Neural progenitor cell (in vitro differentiated cells): Measurements from ENCODE around the gene EIF6. TPM values are rescaled to one million over a fixed set of nuclear protein-coding genes. Genes with fewer than 3 reads are reported as not detected.

Experiments
- DNase-seq: peaks from one replicate; pipeline ENCODE4 v3.0.0-alpha.2; 2016; ENCODE audit warnings: low spot score
- H2AFZ ChIP-seq: fragments of 200-600 bp; sonication (generic); replicated peaks from 2 replicates; pipeline ENCODE4 v1.6.1; 2016; ENCODE audit warnings: antibody characterized with exemption
- H3F3A ChIP-seq: fragments of 200-600 bp; sonication (generic); 2 replicates; pipeline ENCODE4 v1.6.1; 2016; ENCODE audit warnings: antibody characterized with exemption, low read depth
- H3K27ac ChIP-seq: fragments of 200-600 bp; sonication (generic); 2 replicates; pipeline ENCODE4 v1.5.1; 2016; ENCODE audit warnings: mild to moderate bottlenecking
- H3K27me3 ChIP-seq: fragments of 200-600 bp; sonication (generic); 2 replicates; pipeline ENCODE4 v1.6.1; 2016; ENCODE audit warnings: mild to moderate bottlenecking, moderate library complexity
- H3K36me3 ChIP-seq: fragments of 200-600 bp; sonication (generic); 2 replicates; pipeline ENCODE4 v1.5.1; 2016
- H3K4me1 ChIP-seq: fragments of 200-600 bp; sonication (generic); 2 replicates; pipeline ENCODE4 v1.6.1; 2016; ENCODE audit warnings: mixed run types
- H3K4me2 ChIP-seq: fragments of 200-600 bp; sonication (generic); 2 replicates; pipeline ENCODE4 v1.6.1; 2016
- H3K4me3 ChIP-seq: fragments of 200-600 bp; sonication (generic); 2 replicates; pipeline ENCODE4 v1.5.1; 2016
- H3K79me2 ChIP-seq: fragments of 200-600 bp; sonication (generic); 2 replicates; pipeline ENCODE4 v1.6.1; 2016; ENCODE audit warnings: low read depth
- H3K9ac ChIP-seq: fragments of 200-600 bp; sonication (generic); 2 replicates; pipeline ENCODE4 v1.6.1; 2016
- H3K9me3 ChIP-seq: fragments of 200-600 bp; sonication (generic); 2 replicates; pipeline ENCODE4 v1.5.1; 2016; ENCODE audit warnings: low read depth
- H4K20me1 ChIP-seq: fragments of 200-600 bp; sonication (generic); 2 replicates; pipeline ENCODE4 v1.6.1; 2016; ENCODE audit warnings: low read depth
- H3K27ac Mint-ChIP-seq: 3 replicates; pipeline ENCODE4 v1.8.0; 2021; ENCODE audit warnings: mixed read lengths
- H3K27me3 Mint-ChIP-seq: 2 replicates; pipeline ENCODE4 v1.8.0; 2022; ENCODE audit warnings: low read depth, mild to moderate bottlenecking, inconsistent platforms, moderate library complexity, mixed read lengths; ENCODE audit not compliant: insufficient read depth
- H3K36me3 Mint-ChIP-seq: 3 replicates; pipeline ENCODE4 v1.8.0; 2021; ENCODE audit warnings: mixed read lengths
- H3K4me1 Mint-ChIP-seq: 3 replicates; pipeline ENCODE4 v1.8.0; 2021; ENCODE audit warnings: mixed read lengths
- H3K4me3 Mint-ChIP-seq: 3 replicates; pipeline ENCODE4 v1.8.0; 2021; ENCODE audit warnings: mild to moderate bottlenecking, moderate library complexity, mixed read lengths
- H3K9me3 Mint-ChIP-seq: 3 replicates; pipeline ENCODE4 v1.8.0; 2020; ENCODE audit warnings: mixed read lengths
- CTCF ChIP-seq: fragments of 200-600 bp; sonication (generic); IDR thresholded peaks from 2 replicates; pipeline ENCODE4 v1.5.1; 2017; ENCODE audit warnings: antibody characterized with exemption, mild to moderate bottlenecking
- EZH2 ChIP-seq: fragments of 200-600 bp; sonication (generic); IDR thresholded peaks from 2 replicates; pipeline ENCODE4 v1.6.1; 2017; ENCODE audit warnings: antibody characterized with exemption, mild to moderate bottlenecking, moderate library complexity
- EZH2phosphoT487 ChIP-seq: fragments of 200-600 bp; sonication (generic); IDR thresholded peaks from 2 replicates; pipeline ENCODE4 v1.6.1; 2017; ENCODE audit warnings: antibody characterized with exemption
- total RNA-seq: library from RNA; depleted of rRNA; stranded (reverse); fragments of >200 nt; gene quantifications from 2 replicates; pipeline ENCODE4 v1.2.3, GENCODE V29; 2015; ENCODE audit warnings: low replicate concordance

EIF6 gene
- total RNA-seq, 1 donor from 2014 or later, result 47.5 TPM

DNA sequence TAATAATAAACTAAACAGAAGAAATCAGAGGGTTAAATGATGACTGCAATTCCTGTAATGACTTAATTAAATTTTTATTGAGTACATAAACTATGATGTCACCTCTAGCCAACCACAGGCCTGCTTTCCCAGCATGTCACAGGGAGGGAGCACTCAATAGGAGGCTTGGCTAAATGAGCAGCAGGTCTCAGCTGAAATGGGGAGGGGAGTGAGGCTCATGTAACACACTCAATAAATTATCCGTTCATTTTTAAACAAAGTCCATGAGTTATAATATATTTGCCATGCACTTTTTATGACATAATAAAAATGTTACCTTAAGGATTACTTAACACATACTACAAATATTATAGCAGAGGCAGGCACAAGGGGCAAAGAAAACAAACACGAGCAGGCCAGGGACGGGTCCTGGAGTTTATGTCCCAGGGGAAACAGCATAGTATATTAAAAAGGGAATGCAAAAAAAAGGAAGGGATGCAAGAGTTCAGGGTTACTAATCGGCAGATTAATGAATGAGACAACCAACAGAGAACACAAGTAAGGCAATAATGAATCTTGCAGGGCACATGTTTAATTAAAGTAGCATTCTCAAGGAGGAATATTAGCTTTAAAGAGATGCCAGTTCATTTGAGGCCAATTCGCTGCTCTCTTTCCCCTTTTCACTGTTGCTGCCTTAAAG lies 34.8 kb upstream of the EIF6 start:
- no peak overlapping the region for H3K4me3 ChIP-seq
- H4K20me1 ChIP-seq, result no peaks in the 10 kb centered on the region
- no peaks in the 10 kb centered on the region for H3K4me1 ChIP-seq
- Mint-ChIP-seq H3K4me1 (no peaks in the 10 kb centered on the region), H3K36me3 (no peaks in the 10 kb centered on the region), H3K27ac (no peak overlapping the region), H3K27me3 (no peaks in the 10 kb centered on the region), H3K4me3 (no peak overlapping the region), H3K9me3 (no peaks in the 10 kb centered on the region)
- no peak for DNase-seq
- H2AFZ ChIP-seq, result no peak overlapping the region
- no peaks in the 10 kb centered on the region for H3K9me3 ChIP-seq
- no peak overlapping the region for H3K9ac ChIP-seq
- H3K36me3 ChIP-seq, result no peaks in the 10 kb centered on the region
- H3F3A ChIP-seq, result no peaks in the 10 kb centered on the region
- H3K4me2 ChIP-seq, result no peak overlapping the region
- no peak overlapping the region for H3K27ac ChIP-seq
- H3K27me3 ChIP-seq, result no peaks in the 10 kb centered on the region
- TF ChIP-seq CTCF, result no peak
- no peak for TF ChIP-seq EZH2
- TF ChIP-seq EZH2phosphoT487, result no peak
- no peaks in the 10 kb centered on the region for H3K79me2 ChIP-seq

GRCh38 chr20:35318502-35319157 lies 34.1 kb upstream of the EIF6 start:
- H3K4me1 Mint-ChIP-seq, result no peaks in the 10 kb centered on the region
- H4K20me1 ChIP-seq, result no peaks in the 10 kb centered on the region
- DNase-seq, result no peak
- no peaks in the 10 kb centered on the region for H3F3A ChIP-seq
- H3K9me3 Mint-ChIP-seq, result no peaks in the 10 kb centered on the region
- no peaks in the 10 kb centered on the region for H3K9me3 ChIP-seq
- no peaks in the 10 kb centered on the region for H3K36me3 ChIP-seq
- no peaks in the 10 kb centered on the region for H3K4me1 ChIP-seq
- TF ChIP-seq EZH2phosphoT487 (no peak), EZH2 (no peak), CTCF (no peak)
- no peak overlapping the region for H2AFZ ChIP-seq
- no peak overlapping the region for H3K4me3 ChIP-seq
- no peaks in the 10 kb centered on the region for H3K79me2 ChIP-seq
- no peak overlapping the region for H3K27ac ChIP-seq
- no peaks in the 10 kb centered on the region for H3K27me3 Mint-ChIP-seq
- no peak overlapping the region for H3K9ac ChIP-seq
- no peak overlapping the region for H3K4me2 ChIP-seq
- H3K36me3 Mint-ChIP-seq, result no peaks in the 10 kb centered on the region
- no peaks in the 10 kb centered on the region for H3K27me3 ChIP-seq
- no peak overlapping the region for H3K4me3 Mint-ChIP-seq
- H3K27ac Mint-ChIP-seq, result no peak overlapping the region

DNA sequence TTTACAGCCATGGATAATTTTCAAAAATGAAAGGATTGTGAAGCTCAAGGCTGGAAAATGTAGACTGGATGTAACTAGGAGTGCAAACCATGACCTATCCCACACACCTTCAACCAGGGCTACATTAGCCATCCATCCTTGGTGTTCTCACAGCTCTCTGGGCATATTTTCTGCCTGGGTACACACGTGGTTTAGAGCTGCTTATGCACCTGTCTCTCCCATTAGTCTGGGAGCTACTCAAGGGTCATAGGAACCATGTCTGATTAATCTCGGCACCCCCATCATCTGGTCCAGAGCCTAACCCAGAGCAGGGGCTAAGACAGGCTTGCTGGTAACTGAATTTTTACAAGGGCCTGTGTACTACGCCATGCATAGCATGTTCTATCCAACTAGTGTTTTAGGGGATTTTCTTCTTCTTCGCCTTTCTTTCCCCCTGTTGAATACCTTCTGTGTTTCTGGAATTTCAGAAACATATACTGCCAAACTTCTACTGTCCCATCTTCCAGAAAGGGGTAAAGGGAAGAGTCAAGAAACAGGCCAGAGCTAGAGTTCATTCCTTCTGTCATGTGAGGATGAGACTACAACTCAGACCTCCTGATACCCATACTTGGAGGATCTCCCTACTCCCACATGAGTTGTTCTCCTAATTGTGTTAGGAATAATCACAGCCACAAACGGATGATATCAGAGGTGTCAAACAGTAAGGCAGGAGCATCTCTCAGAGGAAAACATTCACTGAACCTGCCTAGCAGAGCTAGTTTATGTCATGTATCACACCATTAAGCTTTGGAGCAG lies 33.0 kb upstream of the EIF6 start:
- Histone ChIP-seq H3K36me3 (no peaks in the 10 kb centered on the region), H3K4me3 (no peak overlapping the region), H3K4me1 (no peaks in the 10 kb centered on the region), H3K9ac (no peak overlapping the region), H3K79me2 (no peaks in the 10 kb centered on the region), H3K9me3 (no peaks in the 10 kb centered on the region), H2AFZ (no peak overlapping the region), H3K4me2 (no peak overlapping the region), H4K20me1 (no peaks in the 10 kb centered on the region), H3K27ac (no peak overlapping the region), H3F3A (no peaks in the 10 kb centered on the region), H3K27me3 (no peaks in the 10 kb centered on the region)
- Mint-ChIP-seq H3K4me3 (no peak overlapping the region), H3K36me3 (peaks cover 2% of the 10 kb centered on the region), H3K27me3 (no peaks in the 10 kb centered on the region), H3K27ac (no peak overlapping the region), H3K9me3 (no peaks in the 10 kb centered on the region), H3K4me1 (no peaks in the 10 kb centered on the region)
- no peak for DNase-seq
- TF ChIP-seq CTCF (no peak), EZH2 (no peak), EZH2phosphoT487 (no peak)
